ENCODE results near the gene CKM.
"Not testable (repeated sequence)": the region's sequence is repeated elsewhere in the genome, so short reads cannot be mapped to it uniquely, and the experiment has no call there.

The CKM gene

GRCh38 chr19:45320997-45321775, 1.5 kb downstream of the CKM start:
- DNase-seq (ENCODE audit: low read depth in 2 of 2) = no peak

- no peak for DNase-seq (ENCODE audit: low read depth in 2 of 2)
Observed at GRCh38 chr19:45315304-45315703, 7.4 kb downstream of the CKM start.

GRCh38 chr19:45314708-45315245, 7.9 kb downstream of the CKM start:
- no peak for DNase-seq (ENCODE audit: low read depth in 2 of 2)

- DNase-seq (ENCODE audit: low read depth in 2 of 2) = not testable (repeated sequence)
Observed at GRCh38 chr19:45312285-45312684, 10.4 kb downstream of the CKM start.

- DNase-seq (ENCODE audit: low read depth in 2 of 2) = no peak
Observed at GRCh38 chr19:45311621-45312020, 11.1 kb downstream of the CKM start.

GRCh38 chr19:45309322-45309721, 13.4 kb downstream of the CKM start:
- not testable (repeated sequence) for DNase-seq (ENCODE audit: low read depth in 2 of 2)

- DNase-seq (ENCODE audit: low read depth in 2 of 2) = no peak
Observed at GRCh38 chr19:45307361-45307760, 15.3 kb downstream of the CKM start.

GRCh38 chr19:45306518-45307027, 16.1 kb downstream of the CKM start:
- DNase-seq (ENCODE audit: low read depth in 2 of 2) = no peak

GRCh38 chr19:45306040-45306439, 16.6 kb downstream of the CKM start:
- no peak for DNase-seq (ENCODE audit: low read depth in 2 of 2)

GRCh38 chr19:45305421-45305820, 17.3 kb downstream of the CKM start:
- DNase-seq (ENCODE audit: low read depth in 2 of 2) = no peak

GRCh38 chr19:45305007-45305406, 17.7 kb downstream of the CKM start:
- DNase-seq (ENCODE audit: low read depth in 2 of 2) = no peak

- no peak for DNase-seq (ENCODE audit: low read depth in 2 of 2)
Observed at GRCh38 chr19:45304141-45304926, 18.3 kb downstream of the CKM start.

GRCh38 chr19:45303269-45304060, 19.2 kb downstream of the CKM start:
- DNase-seq (ENCODE audit: low read depth in 2 of 2) = no peak

- no peak for DNase-seq (ENCODE audit: low read depth in 2 of 2)
Observed at GRCh38 chr19:45302416-45302815, 20.3 kb downstream of the CKM start.

GRCh38 chr19:45299719-45300118, 23.0 kb downstream of the CKM start:
- no peak for DNase-seq (ENCODE audit: low read depth in 2 of 2)

- DNase-seq (ENCODE audit: low read depth in 2 of 2) = no peak
Observed at GRCh38 chr19:45298264-45298663, 24.4 kb downstream of the CKM start.

GRCh38 chr19:45297674-45298073, 25.0 kb downstream of the CKM start:
- DNase-seq (ENCODE audit: low read depth in 2 of 2) = no peak

- no peak for DNase-seq (ENCODE audit: low read depth in 2 of 2)
Observed at GRCh38 chr19:45296355-45296754, 26.3 kb downstream of the CKM start.

- DNase-seq (ENCODE audit: low read depth in 2 of 2) = no peak
Observed at GRCh38 chr19:45295873-45296272, 26.8 kb downstream of the CKM start.

GRCh38 chr19:45294291-45295029, 28.2 kb downstream of the CKM start:
- DNase-seq (ENCODE audit: low read depth in 2 of 2) = no peak

GRCh38 chr19:45293682-45294081, 29.0 kb downstream of the CKM start:
- DNase-seq (ENCODE audit: low read depth in 2 of 2) = peak in 1 of 2 donors; percentile 31
